Activated T-cell treated with anti-CD3 and anti-CD28 coated beads, Interleukin-2, amount 50 U/mL, for 24 hours (primary cell): ENCODE results near the gene AKR7A3.
"Not testable (repeated sequence)": the region's sequence is repeated elsewhere in the genome, so short reads cannot be mapped to it uniquely, and the experiment has no call there.

Source experiments
- DNase-seq: peaks from one replicate; pipeline ENCODE4 v3.0.0-alpha.2; 2020
- H3K27ac Mint-ChIP-seq: 2 replicates; pipeline ENCODE4 v1.8.0; 2020; ENCODE audit warnings: mild to moderate bottlenecking, mixed read lengths
- H3K27me3 Mint-ChIP-seq: 2 replicates; pipeline ENCODE4 v1.8.0; 2020; ENCODE audit warnings: mixed read lengths
- H3K36me3 Mint-ChIP-seq: 2 replicates; pipeline ENCODE4 v1.8.0; 2020; ENCODE audit warnings: low read depth, mixed read lengths
- H3K4me1 Mint-ChIP-seq: 2 replicates; pipeline ENCODE4 v1.8.0; 2020; ENCODE audit warnings: low read depth, mixed read lengths
- H3K4me3 Mint-ChIP-seq: 2 replicates; pipeline ENCODE4 v1.8.0; 2020; ENCODE audit warnings: mild to moderate bottlenecking, moderate library complexity, mixed read lengths
- H3K9me3 Mint-ChIP-seq: 2 replicates; pipeline ENCODE4 v1.8.0; 2020; ENCODE audit warnings: mixed read lengths

Gene AKR7A3

GRCh38 chr1:19311931-19312781 is 23.6 kb upstream of the AKR7A3 start, which contains the start of the genes AKR7A2 and SLC66A1:
Gene AKR7A2 (minus strand): TSS chr1:19312144. CDS start chr1:19312124, 20 bp downstream.
Gene SLC66A1 (plus strand): TSS chr1:19312326. CDS start chr1:19317678, 5,352 bp downstream.
- no peaks in the 10 kb centered on the region for H3K27me3 Mint-ChIP-seq
- peak within 1 kb of the TSS; percentile 87 for H3K4me3 Mint-ChIP-seq
- H3K4me1 Mint-ChIP-seq = peaks cover 44% of the 10 kb centered on the region
- H3K36me3 Mint-ChIP-seq = peaks cover 25% of the 10 kb centered on the region
- H3K27ac Mint-ChIP-seq = peak within 1 kb of the TSS; percentile 87
- no peaks in the 10 kb centered on the region for H3K9me3 Mint-ChIP-seq
- DNase-seq = peak; percentile 96

- Mint-ChIP-seq H3K9me3 (no peaks in the 10 kb centered on the region), H3K4me1 (peaks cover 44% of the 10 kb centered on the region), H3K27ac (peak overlapping the region; percentile 87), H3K4me3 (peak overlapping the region; percentile 87), H3K27me3 (no peaks in the 10 kb centered on the region), H3K36me3 (peaks cover 31% of the 10 kb centered on the region)
- DNase-seq = peak; percentile 58
These were observed 22.9 kb upstream of the AKR7A3 start for GRCh38 chr1:19311503-19311930.

GRCh38 chr1:19310720-19311502 is 22.3 kb upstream of the AKR7A3 start:
- H3K27ac Mint-ChIP-seq = peak overlapping the region; percentile 87
- H3K4me3 Mint-ChIP-seq = peak overlapping the region; percentile 87
- H3K36me3 Mint-ChIP-seq = peaks cover 37% of the 10 kb centered on the region
- DNase-seq = peak; percentile 30
- no peaks in the 10 kb centered on the region for H3K27me3 Mint-ChIP-seq
- H3K4me1 Mint-ChIP-seq = peaks cover 39% of the 10 kb centered on the region
- H3K9me3 Mint-ChIP-seq = no peaks in the 10 kb centered on the region

- Mint-ChIP-seq H3K4me3 (peak overlapping the region; percentile 87), H3K27ac (no peak overlapping the region), H3K36me3 (peaks cover 45% of the 10 kb centered on the region), H3K9me3 (no peaks in the 10 kb centered on the region), H3K4me1 (peaks cover 31% of the 10 kb centered on the region), H3K27me3 (no peaks in the 10 kb centered on the region)
- DNase-seq = no peak
These were observed 21.5 kb upstream of the AKR7A3 start for GRCh38 chr1:19310061-19310460.

GRCh38 chr1:19309123-19309813 is 20.7 kb upstream of the AKR7A3 start:
- H3K4me1 Mint-ChIP-seq = peaks cover 29% of the 10 kb centered on the region
- H3K9me3 Mint-ChIP-seq = no peaks in the 10 kb centered on the region
- DNase-seq = no peak
- no peak overlapping the region for H3K4me3 Mint-ChIP-seq
- H3K27ac Mint-ChIP-seq = no peak overlapping the region
- H3K27me3 Mint-ChIP-seq = no peaks in the 10 kb centered on the region
- H3K36me3 Mint-ChIP-seq = peaks cover 53% of the 10 kb centered on the region

GRCh38 chr1:19308509-19308907 is 19.9 kb upstream of the AKR7A3 start:
- H3K4me1 Mint-ChIP-seq = peaks cover 27% of the 10 kb centered on the region
- H3K4me3 Mint-ChIP-seq = no peak overlapping the region
- H3K27ac Mint-ChIP-seq = no peak overlapping the region
- no peak for DNase-seq
- H3K9me3 Mint-ChIP-seq = no peaks in the 10 kb centered on the region
- H3K27me3 Mint-ChIP-seq = no peaks in the 10 kb centered on the region
- H3K36me3 Mint-ChIP-seq = peaks cover 61% of the 10 kb centered on the region

GRCh38 chr1:19307794-19308508 is 19.4 kb upstream of the AKR7A3 start:
- H3K27ac Mint-ChIP-seq = no peak overlapping the region
- H3K4me1 Mint-ChIP-seq = peaks cover 21% of the 10 kb centered on the region
- H3K9me3 Mint-ChIP-seq = no peaks in the 10 kb centered on the region
- no peak overlapping the region for H3K4me3 Mint-ChIP-seq
- peak; percentile 21 for DNase-seq
- H3K27me3 Mint-ChIP-seq = no peaks in the 10 kb centered on the region
- H3K36me3 Mint-ChIP-seq = peaks cover 67% of the 10 kb centered on the region

- no peaks in the 10 kb centered on the region for H3K27me3 Mint-ChIP-seq
- no peak for DNase-seq
- H3K4me1 Mint-ChIP-seq = peaks cover 17% of the 10 kb centered on the region
- H3K9me3 Mint-ChIP-seq = no peaks in the 10 kb centered on the region
- no peak overlapping the region for H3K4me3 Mint-ChIP-seq
- no peak overlapping the region for H3K27ac Mint-ChIP-seq
- peaks cover 77% of the 10 kb centered on the region for H3K36me3 Mint-ChIP-seq
These were observed 18.4 kb upstream of the AKR7A3 start for GRCh38 chr1:19306941-19307340.

GRCh38 chr1:19305880-19306279 is 17.3 kb upstream of the AKR7A3 start:
- peaks cover 11% of the 10 kb centered on the region for H3K4me1 Mint-ChIP-seq
- no peaks in the 10 kb centered on the region for H3K9me3 Mint-ChIP-seq

GRCh38 chr1:19304081-19304480 is 15.5 kb upstream of the AKR7A3 start:
- not testable (repeated sequence) for H3K27ac Mint-ChIP-seq, H3K9me3 Mint-ChIP-seq, H3K4me3 Mint-ChIP-seq, DNase-seq, H3K27me3 Mint-ChIP-seq, H3K4me1 Mint-ChIP-seq
- peaks cover 75% of the 10 kb centered on the region for H3K36me3 Mint-ChIP-seq

More at GRCh38 chr1:19305880-19306279, 17.3 kb upstream of the AKR7A3 start:
- no peak overlapping the region for H3K27ac Mint-ChIP-seq
- no peaks in the 10 kb centered on the region for H3K27me3 Mint-ChIP-seq
- no peak overlapping the region for H3K4me3 Mint-ChIP-seq
- H3K36me3 Mint-ChIP-seq = peaks cover 70% of the 10 kb centered on the region
- DNase-seq = no peak

- Mint-ChIP-seq H3K36me3 (peaks cover 52% of the 10 kb centered on the region), H3K4me1 (no peaks in the 10 kb centered on the region), H3K27ac (no peak overlapping the region), H3K9me3 (peaks cover 8% of the 10 kb centered on the region), H3K27me3 (no peaks in the 10 kb centered on the region), H3K4me3 (no peak overlapping the region)
- DNase-seq = no peak
These were observed 11.6 kb upstream of the AKR7A3 start for GRCh38 chr1:19300211-19300610.

GRCh38 chr1:19294638-19295037 is 6.1 kb upstream of the AKR7A3 start:
- Mint-ChIP-seq H3K27ac (no peak overlapping the region), H3K4me3 (no peak overlapping the region), H3K4me1 (no peaks in the 10 kb centered on the region), H3K27me3 (peaks cover 3% of the 10 kb centered on the region), H3K36me3 (peaks cover 32% of the 10 kb centered on the region), H3K9me3 (peaks cover 23% of the 10 kb centered on the region)
- no peak for DNase-seq

- peaks cover 6% of the 10 kb centered on the region for H3K4me1 Mint-ChIP-seq
- H3K4me3 Mint-ChIP-seq = peak overlapping the region; percentile 55
- peaks cover 9% of the 10 kb centered on the region for H3K36me3 Mint-ChIP-seq
- H3K27me3 Mint-ChIP-seq = peaks cover 21% of the 10 kb centered on the region
- H3K9me3 Mint-ChIP-seq = peaks cover 6% of the 10 kb centered on the region
- no peak for DNase-seq
- H3K27ac Mint-ChIP-seq = no peak overlapping the region
These were observed 674 bp upstream of the AKR7A3 start for GRCh38 chr1:19289244-19289643.
